Hepatocyte (in vitro differentiated cells): ENCODE results near the gene OLFML1. TPM values are rescaled to one million over a fixed set of nuclear protein-coding genes. Genes with fewer than 3 reads are reported as not detected.

Experiments
- DNase-seq: peaks from one replicate; pipeline ENCODE4 v3.0.0-alpha.2; 2016; ENCODE audit warnings: low spot score
- H2AFZ ChIP-seq: fragments of 200-600 bp; sonication (generic); 2 replicates; pipeline ENCODE4 v1.6.0; 2016; ENCODE audit warnings: antibody characterized with exemption, mild to moderate bottlenecking
- H3K27ac ChIP-seq: fragments of 200-600 bp; sonication (generic); 2 replicates; pipeline ENCODE4 v1.5.1; 2016; ENCODE audit warnings: mild to moderate bottlenecking
- H3K27me3 ChIP-seq: fragments of 200-600 bp; sonication (generic); 2 replicates; pipeline ENCODE4 v1.6.1; 2016
- H3K36me3 ChIP-seq: fragments of 200-600 bp; sonication (generic); replicated peaks from 2 replicates; pipeline ENCODE4 v1.5.1; 2016; ENCODE audit warnings: low read depth; ENCODE audit not compliant: insufficient read depth
- H3K4me1 ChIP-seq: fragments of 200-600 bp; sonication (generic); 2 replicates; pipeline ENCODE4 v1.5.1; 2016; ENCODE audit warnings: mild to moderate bottlenecking, moderate library complexity; ENCODE audit not compliant: insufficient read depth
- H3K4me2 ChIP-seq: fragments of 200-600 bp; sonication (generic); 2 replicates; pipeline ENCODE4 v1.6.0; 2016
- H3K4me3 ChIP-seq: fragments of 200-600 bp; sonication (generic); 2 replicates; pipeline ENCODE4 v1.5.1; 2016; ENCODE audit warnings: mild to moderate bottlenecking
- H3K79me2 ChIP-seq: fragments of 200-600 bp; sonication (generic); 2 replicates; pipeline ENCODE4 v1.6.0; 2017; ENCODE audit warnings: mild to moderate bottlenecking
- H3K9me2 ChIP-seq: fragments of 200-600 bp; sonication (generic); replicated peaks from 2 replicates; pipeline ENCODE4 v1.6.0; 2017; ENCODE audit warnings: mild to moderate bottlenecking; ENCODE audit not compliant: insufficient read depth
- H3K9me3 ChIP-seq: fragments of 200-600 bp; sonication (generic); 2 replicates; pipeline ENCODE4 v1.5.1; 2016; ENCODE audit warnings: low read depth, mild to moderate bottlenecking
- H4K20me1 ChIP-seq: fragments of 200-600 bp; sonication (generic); 2 replicates; pipeline ENCODE4 v1.6.0; 2016; ENCODE audit warnings: mild to moderate bottlenecking; ENCODE audit not compliant: insufficient read depth, poor library complexity, severe bottlenecking
- CTCF ChIP-seq: fragments of 200-600 bp; sonication (generic); IDR thresholded peaks from 2 replicates; pipeline ENCODE4 v1.5.1; 2016; ENCODE audit warnings: antibody characterized with exemption, mild to moderate bottlenecking; ENCODE audit not compliant: poor library complexity
- EZH2 ChIP-seq: fragments of 200-600 bp; sonication (generic); IDR thresholded peaks from 2 replicates; pipeline ENCODE4 v1.6.1; 2016; ENCODE audit warnings: antibody characterized with exemption, mild to moderate bottlenecking, borderline replicate concordance
- EZH2phosphoT487 ChIP-seq: fragments of 200-600 bp; sonication (generic); IDR thresholded peaks from one replicate; pipeline ENCODE4 v1.6.1; 2018; ENCODE audit warnings: antibody characterized with exemption, mild to moderate bottlenecking, low read depth, moderate library complexity; ENCODE audit not compliant: unreplicated experiment, severe bottlenecking
- WGBS: methylation state at CpG from one replicate; pipeline ENCODE4 v1.1.6; 2016; ENCODE audit warnings: low lambda C conversion rate; ENCODE audit errors: missing lambda C conversion rate; 5-methylcytosine and 5-hydroxymethylcytosine counted together
- polyA plus RNA-seq: library from polyadenylated mRNA; unstranded; fragments of >200 nt; fragmentation: Nextera tagmentation; extraction: Ambion mirVana; gene quantifications from 2 replicates; pipeline ENCODE4 v1.2.1, GENCODE V29; 2016
- total RNA-seq: library from RNA; depleted of rRNA; stranded (reverse); fragments of >200 nt; gene quantifications from 2 replicates; pipeline ENCODE4 v1.2.3, GENCODE V29; 2014

Gene OLFML1
- total and polyA plus RNA-seq, 2 experiments from 2014 or later = 9.3 to 10.9 TPM

GRCh38 chr11:7525424-7525823, 40.1 kb downstream of the OLFML1 start:
- TF ChIP-seq EZH2phosphoT487 (no peak), CTCF (no peak), EZH2 (no peak)

GRCh38 chr11:7527029-7527428, 41.7 kb downstream of the OLFML1 start:
- H3K9me3 ChIP-seq = no peaks in the 10 kb centered on the region
- H4K20me1 ChIP-seq = no peaks in the 10 kb centered on the region
- TF ChIP-seq CTCF (no peak), EZH2phosphoT487 (no peak), EZH2 (no peak)
- H3K79me2 ChIP-seq = peaks cover 60% of the 10 kb centered on the region
- DNase-seq = no peak
- H3K9me2 ChIP-seq = no peaks in the 10 kb centered on the region
- no peaks in the 10 kb centered on the region for H3K27me3 ChIP-seq
- H2AFZ ChIP-seq = no peak overlapping the region
- H3K4me3 ChIP-seq = no peak overlapping the region
- 100% methylated on average over 1 of the region's 1 CpG for WGBS
- H3K36me3 ChIP-seq = no peaks in the 10 kb centered on the region
- H3K4me1 ChIP-seq = peaks cover 6% of the 10 kb centered on the region
- no peak overlapping the region for H3K4me2 ChIP-seq
- H3K27ac ChIP-seq = no peak overlapping the region

More at GRCh38 chr11:7525424-7525823, 40.1 kb downstream of the OLFML1 start:
- no peaks in the 10 kb centered on the region for H4K20me1 ChIP-seq
- no peaks in the 10 kb centered on the region for H3K27me3 ChIP-seq
- H3K27ac ChIP-seq = peak overlapping the region; percentile 74
- H2AFZ ChIP-seq = no peak overlapping the region
- 83% methylated on average over 4 of the region's 4 CpGs for WGBS
- H3K4me3 ChIP-seq = no peak overlapping the region
- no peak overlapping the region for H3K4me2 ChIP-seq
- no peaks in the 10 kb centered on the region for H3K9me2 ChIP-seq
- no peaks in the 10 kb centered on the region for H3K9me3 ChIP-seq
- H3K79me2 ChIP-seq = peaks cover 51% of the 10 kb centered on the region
- H3K4me1 ChIP-seq = peaks cover 11% of the 10 kb centered on the region
- peak; percentile 44 for DNase-seq
- H3K36me3 ChIP-seq = no peaks in the 10 kb centered on the region

- H3K9me2 ChIP-seq = no peaks in the 10 kb centered on the region
- H3K27ac ChIP-seq = no peak overlapping the region
- peaks cover 6% of the 10 kb centered on the region for H3K4me1 ChIP-seq
- H3K36me3 ChIP-seq = no peaks in the 10 kb centered on the region
- no peak overlapping the region for H2AFZ ChIP-seq
- no peaks in the 10 kb centered on the region for H3K9me3 ChIP-seq
- peaks cover 52% of the 10 kb centered on the region for H3K79me2 ChIP-seq
- no peak for DNase-seq
- H3K27me3 ChIP-seq = no peaks in the 10 kb centered on the region
- no peak overlapping the region for H3K4me3 ChIP-seq
- no peaks in the 10 kb centered on the region for H4K20me1 ChIP-seq
- WGBS = 98% methylated on average over 4 of the region's 4 CpGs
- no peak overlapping the region for H3K4me2 ChIP-seq
- no peak for TF ChIP-seq EZH2
- no peak for TF ChIP-seq CTCF
- TF ChIP-seq EZH2phosphoT487 = no peak
Measured at GRCh38 chr11:7528514-7529049, 43.3 kb downstream of the OLFML1 start.
